Skeletal muscle tissue (tissue), 4 donors: ENCODE data around the gene LAMA2. TPM values are rescaled to one million over a fixed set of nuclear protein-coding genes. Genes with fewer than 3 reads are reported as not detected.

ENCODE experiments used
- H3K27ac ChIP-seq: one replicate; pipeline ENCODE4 v1.7.0; 2013; ENCODE audit warnings: mild to moderate bottlenecking, low read depth, low read length, inconsistent platforms
- H3K27me3 ChIP-seq, 3 donors: one replicate each; pipeline ENCODE4 v1.7.0; 2013; ENCODE audit warnings: low read length in 3 of 3; ENCODE audit not compliant: control insufficient read depth in 3 of 3, insufficient read depth in 3 of 3
- H3K36me3 ChIP-seq, 3 donors: one replicate each; pipeline ENCODE4 v1.7.0; 2013; ENCODE audit warnings: low read length in 3 of 3; ENCODE audit not compliant: control insufficient read depth in 3 of 3, insufficient read depth in 3 of 3
- H3K4me1 ChIP-seq, 3 donors: one replicate each; pipeline ENCODE4 v1.7.0; 2013; ENCODE audit warnings: low read length in 3 of 3, mild to moderate bottlenecking in 3 of 3; ENCODE audit not compliant: control insufficient read depth in 3 of 3, insufficient read depth in 3 of 3
- H3K4me3 ChIP-seq, 3 donors: one replicate each; pipeline ENCODE4 v1.7.0; 2013; ENCODE audit warnings: low read length in 3 of 3
- H3K9ac ChIP-seq, 3 donors: one replicate each; pipeline ENCODE4 v1.7.0; 2013; ENCODE audit warnings: low read length in 3 of 3, mild to moderate bottlenecking in 3 of 3, moderate library complexity in 2 of 3, low read depth in 1 of 3
- H3K9me3 ChIP-seq, 3 donors: one replicate each; pipeline ENCODE4 v1.7.0; 2013; ENCODE audit warnings: low read length in 3 of 3; ENCODE audit not compliant: control insufficient read depth in 3 of 3
- total RNA-seq: library from RNA; depleted of rRNA; stranded (reverse); fragments of >200 nt; gene quantifications from one replicate; pipeline ENCODE4 v1.2.3, GENCODE V29; 2014
- donor health status: Osteomylitis.

The LAMA2 gene
- total RNA-seq, 1 donor from 2014 or later: 187 TPM

DNA sequence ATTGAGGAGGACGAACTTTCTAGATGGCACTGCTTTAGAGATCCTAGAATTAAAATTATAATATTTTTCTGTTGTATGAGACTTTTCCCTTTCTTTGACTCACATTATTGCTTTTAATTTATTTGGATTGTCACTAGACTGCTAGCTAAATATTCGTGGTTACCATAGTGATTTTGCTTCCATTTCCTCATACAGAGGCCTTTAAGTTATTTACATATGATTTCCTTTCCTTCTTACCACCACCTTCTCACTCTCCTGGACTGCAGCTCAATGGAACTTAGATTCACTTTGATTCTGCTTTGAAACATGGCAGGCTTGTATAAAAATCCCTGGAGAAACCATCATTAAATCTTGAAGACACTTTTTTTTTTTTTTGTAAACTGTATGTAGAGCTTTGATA is 222.9 kb downstream of the LAMA2 start:
- H3K36me3 ChIP-seq: no peaks in the 10 kb centered on the region
- H3K9ac ChIP-seq: no peak overlapping the region
- no peaks in the 10 kb centered on the region for H3K9me3 ChIP-seq
- peaks cover 0 to 7% (median 2%) of the 10 kb centered on the region in 3 donors for H3K4me1 ChIP-seq
- no peaks in the 10 kb centered on the region for H3K27me3 ChIP-seq
- no peak overlapping the region for H3K4me3 ChIP-seq
- H3K27ac ChIP-seq: no peak overlapping the region

DNA sequence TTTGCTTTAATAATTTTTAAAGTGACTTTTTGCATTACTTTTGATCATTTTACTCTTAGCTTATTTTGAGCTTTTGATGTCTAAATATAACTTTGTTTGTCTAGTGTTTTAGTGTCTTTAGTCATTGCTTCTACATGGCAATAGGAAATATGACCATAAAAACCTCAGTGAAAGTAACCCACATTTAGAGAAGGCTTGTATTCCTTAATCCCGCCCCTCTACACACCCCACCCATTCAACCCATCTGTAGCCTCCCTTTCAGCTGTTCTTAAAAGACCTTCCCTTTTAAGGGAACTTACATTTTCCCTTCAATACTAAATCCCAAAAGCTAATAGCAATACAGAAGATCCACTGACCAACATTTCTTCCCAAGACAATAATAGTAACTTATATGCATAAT is 225.4 kb downstream of the LAMA2 start:
- peaks cover 0 to 7% (median 2%) of the 10 kb centered on the region in 3 donors for H3K4me1 ChIP-seq
- H3K27me3 ChIP-seq: no peaks in the 10 kb centered on the region
- no peaks in the 10 kb centered on the region for H3K9me3 ChIP-seq
- H3K27ac ChIP-seq: no peak overlapping the region
- H3K9ac ChIP-seq: no peak overlapping the region
- H3K36me3 ChIP-seq: no peaks in the 10 kb centered on the region
- H3K4me3 ChIP-seq: no peak overlapping the region

DNA sequence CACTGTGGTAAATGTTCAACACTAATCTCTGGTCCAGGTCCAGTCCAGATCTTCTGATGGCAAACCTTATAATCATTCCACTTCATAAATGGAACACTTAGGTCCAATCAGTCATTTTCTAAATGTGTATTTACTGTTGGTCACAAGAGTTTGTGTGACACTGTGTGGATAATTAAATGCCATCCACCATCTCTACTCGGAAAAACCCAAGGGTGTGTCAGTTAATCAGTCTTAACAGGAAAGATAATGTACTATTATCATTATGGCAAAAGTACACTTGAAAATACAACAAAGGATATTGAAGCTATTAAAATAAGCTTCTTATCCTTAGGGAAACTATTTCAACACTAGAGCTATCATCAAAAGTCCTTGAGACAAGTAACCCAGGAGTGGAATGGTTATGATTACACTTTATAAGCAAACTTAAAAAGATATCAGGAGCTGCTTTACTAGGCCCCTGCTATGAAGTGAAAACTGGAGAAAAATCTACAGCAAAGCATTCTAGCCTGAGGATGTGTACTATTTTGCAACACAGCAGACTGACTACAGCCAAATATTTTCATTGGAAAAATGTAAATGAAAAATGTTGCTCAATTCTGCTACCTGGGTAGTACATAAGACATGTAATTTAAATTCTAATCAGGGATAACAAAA is 227.9 kb downstream of the LAMA2 start:
- Histone ChIP-seq H3K9me3 (no peaks in the 10 kb centered on the region), H3K9ac (no peak overlapping the region), H3K27ac (no peak overlapping the region), H3K4me1 (peaks cover 0 to 6% (median 0%) of the 10 kb centered on the region in 3 donors), H3K27me3 (no peaks in the 10 kb centered on the region), H3K36me3 (no peaks in the 10 kb centered on the region), H3K4me3 (no peak overlapping the region)

DNA sequence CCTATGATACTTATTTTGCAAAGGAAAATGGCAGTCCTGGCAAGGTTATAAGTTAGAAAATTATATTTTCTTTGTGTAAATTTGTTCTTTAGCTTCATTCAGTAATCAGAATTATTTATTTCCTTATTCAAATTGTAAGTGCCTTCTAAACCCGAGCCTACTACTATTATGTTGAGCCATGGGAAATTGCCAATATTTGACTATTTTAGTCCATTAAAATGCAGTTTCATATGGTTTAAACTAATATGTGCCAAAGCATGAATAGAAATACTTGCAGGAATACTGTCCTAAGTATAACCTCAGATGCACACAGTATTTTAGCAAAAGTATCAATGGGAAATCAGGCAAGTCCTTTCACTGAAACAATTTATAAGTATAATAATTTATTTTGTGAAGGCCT is 228.4 kb downstream of the LAMA2 start:
- no peaks in the 10 kb centered on the region for H3K9me3 ChIP-seq
- H3K27ac ChIP-seq: no peak overlapping the region
- H3K4me3 ChIP-seq: no peak overlapping the region
- H3K4me1 ChIP-seq: peaks cover 0 to 7% (median 0%) of the 10 kb centered on the region in 3 donors
- no peaks in the 10 kb centered on the region for H3K27me3 ChIP-seq
- H3K36me3 ChIP-seq: no peaks in the 10 kb centered on the region
- no peak overlapping the region for H3K9ac ChIP-seq

DNA sequence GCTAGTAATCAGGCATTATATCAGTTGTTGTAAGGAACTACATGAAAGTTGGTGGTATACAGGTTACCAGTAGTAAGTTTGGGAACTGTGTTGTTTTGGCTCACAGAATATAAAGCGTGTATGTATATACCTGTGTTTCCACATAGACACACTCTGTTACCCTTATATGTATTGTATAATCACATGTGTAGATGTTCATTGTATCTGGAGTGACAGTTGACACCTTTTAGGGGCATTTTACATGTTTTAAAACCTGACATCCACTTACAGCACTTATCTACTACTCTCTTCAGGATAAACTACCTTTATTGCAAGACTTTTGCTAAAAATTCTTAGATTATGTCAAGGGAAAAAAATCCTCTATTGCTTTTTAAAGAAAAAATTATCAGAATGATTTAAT is 228.9 kb downstream of the LAMA2 start:
- Histone ChIP-seq H3K27me3 (no peaks in the 10 kb centered on the region), H3K27ac (no peak overlapping the region), H3K36me3 (no peaks in the 10 kb centered on the region), H3K9ac (no peak overlapping the region), H3K4me1 (peaks cover 0 to 7% (median 0%) of the 10 kb centered on the region in 3 donors), H3K4me3 (no peak overlapping the region), H3K9me3 (no peaks in the 10 kb centered on the region)

DNA sequence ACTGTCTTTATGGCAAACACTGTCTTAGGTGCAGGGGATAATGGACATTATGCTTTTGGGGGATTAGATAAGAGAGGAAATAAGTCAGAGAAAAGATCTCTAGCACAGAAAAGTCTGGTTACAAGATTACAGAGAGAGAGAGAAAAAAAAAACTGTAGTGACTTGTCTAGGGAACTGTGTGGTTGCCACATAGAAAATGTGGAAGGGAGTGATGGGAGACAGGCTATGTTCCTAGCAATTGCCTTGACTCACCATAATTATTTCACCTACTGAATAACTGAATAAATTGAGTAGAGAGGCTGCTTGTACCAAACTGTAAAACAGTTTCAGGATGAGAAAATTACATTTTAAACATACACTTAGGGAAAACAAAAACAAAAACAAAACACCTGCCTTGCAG is 229.7 kb downstream of the LAMA2 start:
- Histone ChIP-seq H3K4me1 (peaks cover 0 to 9% (median 3%) of the 10 kb centered on the region in 3 donors), H3K27me3 (no peaks in the 10 kb centered on the region)

DNA sequence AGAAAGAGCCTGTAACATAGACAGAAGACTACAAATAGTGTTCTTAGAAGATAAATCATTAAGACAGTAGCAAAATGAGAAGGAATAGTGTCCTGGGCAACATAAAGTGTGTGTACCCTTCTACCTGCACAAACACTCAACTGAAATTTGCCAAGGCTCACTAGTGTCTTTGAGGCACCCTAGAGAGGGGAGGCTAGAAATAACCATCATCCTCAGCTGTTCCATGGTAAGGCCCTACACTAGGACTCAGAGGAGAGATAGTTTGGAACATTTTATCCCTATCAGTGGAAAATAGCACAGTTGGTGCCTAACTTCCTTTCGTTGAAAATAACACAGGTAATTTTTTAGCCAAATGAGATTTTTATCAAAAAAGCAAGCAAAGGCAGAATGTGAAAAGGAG is 230.7 kb downstream of the LAMA2 start:
- H3K27me3 ChIP-seq: no peaks in the 10 kb centered on the region
- no peak overlapping the region for H3K9ac ChIP-seq
- H3K27ac ChIP-seq: no peak overlapping the region
- H3K9me3 ChIP-seq: no peaks in the 10 kb centered on the region
- H3K4me3 ChIP-seq: no peak overlapping the region
- H3K4me1 ChIP-seq: peaks cover 0 to 12% (median 5%) of the 10 kb centered on the region in 3 donors
- no peaks in the 10 kb centered on the region for H3K36me3 ChIP-seq

More for the DNA sequence above, 229.7 kb downstream of the LAMA2 start:
- H3K9me3 ChIP-seq: no peaks in the 10 kb centered on the region
- H3K36me3 ChIP-seq: no peaks in the 10 kb centered on the region
- H3K27ac ChIP-seq: no peak overlapping the region
- H3K4me3 ChIP-seq: no peak overlapping the region
- no peak overlapping the region for H3K9ac ChIP-seq

DNA sequence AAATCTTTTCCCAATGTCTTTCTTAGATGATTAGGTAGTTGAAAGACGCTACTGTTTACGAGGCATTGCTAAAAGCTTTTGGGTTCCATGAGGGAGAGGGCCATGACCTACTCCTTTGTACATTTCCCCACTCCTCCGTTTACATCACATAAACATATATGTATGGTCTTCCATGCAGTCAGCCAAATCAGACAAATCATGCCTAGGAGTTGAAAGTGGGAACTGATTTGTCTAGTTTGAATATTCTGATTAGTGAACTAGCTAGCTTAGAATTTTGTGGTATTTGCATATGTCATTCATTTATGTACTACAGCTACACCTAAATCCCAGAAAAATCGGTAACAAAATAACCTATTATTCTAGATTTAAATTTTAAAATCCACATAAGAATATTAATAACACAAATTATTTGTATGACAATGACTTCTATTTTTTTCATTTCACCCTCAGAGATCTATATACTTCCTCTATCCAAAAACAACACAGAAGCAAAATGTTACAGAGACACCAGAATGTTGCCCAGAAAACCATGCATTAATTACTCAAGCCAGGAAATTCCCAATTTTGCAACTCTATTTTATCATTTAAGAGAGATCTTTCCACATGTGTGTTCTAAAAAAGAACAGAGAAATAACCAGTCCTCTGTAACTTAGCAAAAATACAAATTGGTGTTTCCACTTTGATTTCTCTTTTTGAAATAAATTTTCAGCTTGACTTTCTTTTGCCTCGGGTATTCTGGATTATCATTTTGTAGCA is 231.9 kb downstream of the LAMA2 start:
- H3K36me3 ChIP-seq: no peaks in the 10 kb centered on the region
- peaks cover 0 to 12% (median 5%) of the 10 kb centered on the region in 3 donors for H3K4me1 ChIP-seq
- no peak overlapping the region for H3K9ac ChIP-seq
- no peak overlapping the region for H3K27ac ChIP-seq
- no peaks in the 10 kb centered on the region for H3K9me3 ChIP-seq
- no peaks in the 10 kb centered on the region for H3K27me3 ChIP-seq
- H3K4me3 ChIP-seq: no peak overlapping the region

DNA sequence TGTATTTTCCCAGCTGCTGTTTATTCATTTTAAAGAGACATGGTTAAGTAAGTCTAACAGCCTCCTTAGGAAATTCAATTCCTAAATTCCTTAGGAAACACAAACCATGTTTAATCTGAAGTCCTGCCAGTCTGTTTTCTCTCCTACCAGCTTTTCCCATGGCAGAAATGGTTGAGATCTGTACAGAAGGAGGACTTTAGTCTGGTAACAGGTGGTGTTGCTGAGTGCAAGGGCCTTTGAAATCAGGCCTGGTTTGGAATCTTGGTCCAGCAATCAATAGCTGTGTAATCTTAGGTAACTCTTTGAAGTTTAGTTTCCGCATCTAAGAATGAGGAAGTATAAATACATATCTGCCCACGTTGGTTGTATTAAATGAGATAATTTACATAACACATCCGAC is 232.5 kb downstream of the LAMA2 start:
- no peak overlapping the region for H3K4me3 ChIP-seq
- H3K27ac ChIP-seq: no peak overlapping the region
- no peak overlapping the region for H3K9ac ChIP-seq
- no peaks in the 10 kb centered on the region for H3K27me3 ChIP-seq
- H3K9me3 ChIP-seq: no peaks in the 10 kb centered on the region
- H3K36me3 ChIP-seq: no peaks in the 10 kb centered on the region
- H3K4me1 ChIP-seq: peaks cover 0 to 12% (median 5%) of the 10 kb centered on the region in 3 donors

DNA sequence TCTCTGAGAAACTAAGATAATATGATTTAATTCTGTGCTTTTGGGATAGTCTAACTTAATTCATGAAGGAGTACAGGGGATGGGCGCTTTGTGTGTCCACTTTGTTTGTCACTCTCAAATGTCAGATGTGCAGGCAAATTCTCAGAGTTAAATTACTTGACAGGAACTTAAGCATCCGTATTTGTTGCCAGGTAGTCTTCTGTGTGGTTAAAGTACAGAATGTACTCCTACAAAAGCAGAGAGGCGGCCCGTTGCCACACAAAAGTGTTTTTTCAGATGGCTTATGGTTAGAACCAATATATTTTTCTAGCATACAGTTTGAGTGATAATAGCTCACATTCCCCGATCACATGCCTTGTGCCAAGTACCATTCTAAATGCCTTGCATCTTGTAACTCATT is 234.4 kb downstream of the LAMA2 start:
- Histone ChIP-seq H3K4me1 (peaks cover 0 to 12% (median 5%) of the 10 kb centered on the region in 3 donors), H3K4me3 (no peak overlapping the region), H3K27me3 (no peaks in the 10 kb centered on the region), H3K27ac (no peak overlapping the region), H3K9ac (no peak overlapping the region), H3K36me3 (no peaks in the 10 kb centered on the region), H3K9me3 (no peaks in the 10 kb centered on the region)
